Activated naive CD4-positive, alpha-beta T cell treated with anti-CD3 and anti-CD28 coated beads, Interleukin-2, amount 10 ng/mL, durations not matched to agents 7 days and 5 days (primary cell): ENCODE data around the gene BLNK.
A peak's percentile ranks its signal among the peaks of the same experiment; 100 is the strongest.

Experiments used
- CTCF ChIA-PET: fragments of 350-600 bp; sonication (Branson Sonifier 250); formaldehyde crosslinking; loops from one replicate; lab custom pipeline; 2021; ENCODE audit warnings: antibody characterized with exemption; lab: Charles Lee
- DNase-seq: peaks from one replicate; pipeline ENCODE4 v3.0.0-alpha.2; 2020
- H3K27ac Mint-ChIP-seq: one replicate; pipeline ENCODE4 v1.8.0; 2021; ENCODE audit warnings: mild to moderate bottlenecking, moderate library complexity, mixed read lengths
- H3K27me3 Mint-ChIP-seq: one replicate; pipeline ENCODE4 v1.8.0; 2021; ENCODE audit warnings: mild to moderate bottlenecking, mixed read lengths
- H3K36me3 Mint-ChIP-seq: one replicate; pipeline ENCODE4 v1.8.0; 2021; ENCODE audit warnings: mixed read lengths
- H3K4me1 Mint-ChIP-seq: one replicate; pipeline ENCODE4 v1.8.0; 2021; ENCODE audit warnings: mixed read lengths
- H3K4me3 Mint-ChIP-seq: one replicate; pipeline ENCODE4 v1.8.0; 2021; ENCODE audit warnings: mild to moderate bottlenecking, moderate library complexity, mixed read lengths
- H3K9me3 Mint-ChIP-seq: one replicate; pipeline ENCODE4 v1.8.0; 2021; ENCODE audit warnings: mixed read lengths

BLNK gene

DNA sequence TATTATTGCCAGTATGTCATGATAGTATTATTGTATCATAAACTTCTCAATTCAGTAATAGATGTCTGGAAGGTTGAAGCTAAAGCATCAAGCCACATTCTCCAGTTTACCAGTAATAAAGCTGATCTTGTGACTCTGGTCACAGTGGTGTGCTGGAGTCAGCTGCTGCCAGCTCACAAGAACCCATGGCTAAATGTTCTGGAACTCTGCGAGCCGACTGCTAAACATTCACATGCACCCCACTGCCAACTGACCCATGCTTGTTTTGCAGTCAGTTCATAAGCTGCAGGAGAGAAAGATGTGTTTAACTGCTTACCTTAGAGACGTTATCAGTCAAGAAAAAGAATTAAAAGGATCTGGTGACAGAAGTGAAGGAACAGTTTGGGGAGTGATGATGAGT is 27.0 kb upstream of the BLNK start:
- no peak for DNase-seq
- H3K27me3 Mint-ChIP-seq = peaks cover 3% of the 10 kb centered on the region
- no peaks in the 10 kb centered on the region for H3K36me3 Mint-ChIP-seq
- H3K4me1 Mint-ChIP-seq = peaks cover 22% of the 10 kb centered on the region
- H3K27ac Mint-ChIP-seq = no peak overlapping the region
- H3K9me3 Mint-ChIP-seq = no peaks in the 10 kb centered on the region
- CTCF ChIA-PET = interaction anchor here (2.9 kb wide), 1 partner anchor 69 kb away, joined by 11 read pairs; no protein-coding TSS in a partner anchor
- no peak overlapping the region for H3K4me3 Mint-ChIP-seq

DNA sequence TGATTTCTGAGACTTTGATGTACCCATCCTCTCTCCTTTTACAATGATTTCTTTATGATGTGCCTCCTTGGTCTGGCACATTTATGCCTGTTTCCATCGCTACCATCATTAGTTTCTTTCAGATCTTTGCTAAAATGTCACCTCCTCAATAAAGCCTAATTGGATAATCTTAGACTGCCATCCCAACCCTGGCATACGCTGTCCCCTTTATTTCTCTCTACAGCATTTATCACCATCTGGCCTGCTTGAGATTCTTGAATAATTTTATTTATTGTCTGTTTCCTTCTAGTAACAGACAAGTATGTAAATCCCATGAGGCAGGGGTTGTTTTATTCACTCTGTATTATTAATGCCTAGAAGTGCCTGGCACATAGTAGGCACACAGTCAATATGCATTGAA is 26.1 kb upstream of the BLNK start:
- DNase-seq = no peak
- H3K27ac Mint-ChIP-seq = no peak overlapping the region
- H3K4me3 Mint-ChIP-seq = no peak overlapping the region
- CTCF ChIA-PET = interaction anchor here (2.9 kb wide), 1 partner anchor 68 kb away, joined by 11 read pairs; no protein-coding TSS in a partner anchor
- no peaks in the 10 kb centered on the region for H3K36me3 Mint-ChIP-seq
- peaks cover 22% of the 10 kb centered on the region for H3K4me1 Mint-ChIP-seq
- H3K27me3 Mint-ChIP-seq = peaks cover 3% of the 10 kb centered on the region
- H3K9me3 Mint-ChIP-seq = no peaks in the 10 kb centered on the region

DNA sequence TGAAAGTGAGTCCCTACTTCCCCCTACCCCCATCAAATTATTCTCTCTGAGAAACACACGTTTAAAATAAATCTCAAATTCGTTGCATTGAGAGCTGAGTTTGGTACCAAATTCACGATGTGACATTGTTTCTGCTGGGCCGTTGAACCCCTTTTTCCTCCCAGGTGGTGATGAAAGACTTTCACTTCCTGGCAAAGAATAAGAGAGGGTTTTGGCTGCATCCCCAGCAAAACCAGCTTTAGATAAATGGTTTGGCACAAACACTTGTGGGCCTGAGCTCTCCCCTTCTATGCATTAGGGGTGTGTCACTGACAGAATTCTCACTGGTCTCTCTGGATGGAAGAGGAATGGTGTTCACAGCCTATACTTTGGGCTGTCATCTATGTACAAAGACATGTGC is 24.1 kb upstream of the BLNK start:
- no peak overlapping the region for H3K27ac Mint-ChIP-seq

DNA sequence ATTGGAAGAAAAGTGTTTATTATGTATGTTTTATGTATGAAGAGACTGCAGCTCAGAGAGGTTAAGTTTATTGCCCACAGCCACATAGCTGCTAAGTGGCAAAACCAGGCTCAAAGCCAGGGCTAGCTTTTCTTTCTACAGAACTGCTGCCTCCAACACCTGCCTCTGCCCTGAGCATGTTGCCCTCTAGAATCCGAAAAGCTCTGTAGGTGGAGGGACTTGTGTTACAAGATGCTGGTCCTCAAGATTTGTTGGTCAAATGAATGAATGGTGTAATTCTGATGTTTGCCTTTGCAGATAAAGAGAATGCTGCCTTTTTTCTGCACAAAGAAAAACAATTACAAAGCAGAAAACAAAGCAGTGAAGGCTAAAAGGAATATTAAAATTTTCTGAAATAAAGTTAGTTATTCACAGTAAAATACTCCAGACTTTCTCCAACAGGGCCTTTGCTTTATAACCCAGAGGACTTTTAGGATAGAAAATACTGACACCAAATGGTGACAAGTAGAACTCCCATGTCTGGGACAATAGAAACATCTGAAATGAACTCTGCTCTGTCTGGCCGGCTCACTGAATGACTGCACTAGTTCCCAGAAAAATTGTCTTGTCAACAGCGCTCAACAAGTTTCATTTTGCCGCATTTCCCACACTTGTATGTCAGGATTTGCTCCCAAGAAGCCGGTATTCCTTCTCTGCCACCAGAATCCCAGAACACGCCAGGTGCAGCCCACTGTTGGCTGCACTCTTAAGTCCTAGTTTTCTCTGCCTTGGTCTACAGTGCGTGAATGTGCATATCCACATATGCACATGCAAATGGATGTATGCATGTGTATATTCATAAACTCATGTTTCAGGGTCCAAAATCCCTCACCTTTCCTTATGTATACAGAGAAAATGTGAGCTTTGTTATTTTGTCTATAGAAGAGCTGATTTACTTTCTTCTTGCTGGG is 21.9 kb upstream of the BLNK start:
- Mint-ChIP-seq H3K9me3 (no peaks in the 10 kb centered on the region), H3K27ac (no peak overlapping the region), H3K4me1 (peaks cover 9% of the 10 kb centered on the region), H3K4me3 (no peak overlapping the region), H3K27me3 (peaks cover 3% of the 10 kb centered on the region), H3K36me3 (no peaks in the 10 kb centered on the region)
- DNase-seq = no peak
- CTCF ChIA-PET = interaction anchor here (0.6 to 7.5 kb wide), 9 partner anchors 11 to 599 kb away, joined by 3 to 135 read pairs (median 8); partner anchors contain the start of genes DNTT and TCTN3

More for the DNA sequence above, 24.1 kb upstream of the BLNK start:
- no peak overlapping the region for H3K4me3 Mint-ChIP-seq
- CTCF ChIA-PET = interaction anchor here (1.3 to 7.5 kb wide), 5 partner anchors 9 to 279 kb away, joined by 3 to 135 read pairs (median 13); partner anchors contain the start of gene DNTT
- peaks cover 22% of the 10 kb centered on the region for H3K4me1 Mint-ChIP-seq
- no peak for DNase-seq
- H3K36me3 Mint-ChIP-seq = no peaks in the 10 kb centered on the region
- peaks cover 3% of the 10 kb centered on the region for H3K27me3 Mint-ChIP-seq
- no peaks in the 10 kb centered on the region for H3K9me3 Mint-ChIP-seq

DNA sequence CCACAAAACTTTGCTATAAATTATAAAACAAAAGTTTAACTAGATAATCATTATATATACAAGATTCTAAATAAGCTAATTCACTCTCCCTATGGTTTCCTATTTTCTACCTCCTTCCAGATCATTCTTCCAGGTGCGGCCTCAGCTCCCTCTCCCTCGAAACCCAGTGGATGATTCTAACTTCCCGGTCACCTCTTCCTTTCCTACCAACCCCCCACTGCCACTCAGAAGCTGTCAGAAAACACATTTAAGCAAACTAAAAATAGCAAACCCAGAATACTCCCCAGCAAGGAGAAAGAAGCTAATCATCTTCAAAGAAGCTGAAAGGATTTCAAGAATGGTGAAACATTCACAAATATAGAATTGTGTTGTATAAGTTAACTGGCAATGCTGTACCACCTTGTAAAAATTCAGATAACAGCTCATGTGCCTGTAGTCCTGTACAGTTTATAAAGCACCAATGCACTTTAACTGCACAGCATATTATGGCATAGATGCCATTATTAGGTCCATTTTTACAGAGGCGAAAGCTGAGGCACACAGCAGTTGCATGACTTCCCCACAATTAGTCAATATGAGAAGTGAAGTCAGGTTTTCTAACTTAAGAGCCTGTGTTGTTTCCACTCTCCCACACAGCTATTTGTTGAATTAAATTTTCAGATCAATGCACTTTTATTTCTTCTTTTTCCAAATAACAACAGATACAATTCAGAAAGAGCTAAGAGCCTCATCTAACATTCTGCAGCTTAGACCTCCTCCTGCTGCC is 19.2 kb upstream of the BLNK start:
- DNase-seq = no peak
- Mint-ChIP-seq H3K4me1 (peaks cover 19% of the 10 kb centered on the region), H3K27me3 (peaks cover 3% of the 10 kb centered on the region), H3K36me3 (no peaks in the 10 kb centered on the region), H3K27ac (no peak overlapping the region), H3K4me3 (no peak overlapping the region), H3K9me3 (no peaks in the 10 kb centered on the region)
- CTCF ChIA-PET = interaction anchor here (1.0 to 7.5 kb wide), 5 partner anchors 56 to 596 kb away, joined by 3 to 135 read pairs (median 4); partner anchors contain the start of gene TCTN3

DNA sequence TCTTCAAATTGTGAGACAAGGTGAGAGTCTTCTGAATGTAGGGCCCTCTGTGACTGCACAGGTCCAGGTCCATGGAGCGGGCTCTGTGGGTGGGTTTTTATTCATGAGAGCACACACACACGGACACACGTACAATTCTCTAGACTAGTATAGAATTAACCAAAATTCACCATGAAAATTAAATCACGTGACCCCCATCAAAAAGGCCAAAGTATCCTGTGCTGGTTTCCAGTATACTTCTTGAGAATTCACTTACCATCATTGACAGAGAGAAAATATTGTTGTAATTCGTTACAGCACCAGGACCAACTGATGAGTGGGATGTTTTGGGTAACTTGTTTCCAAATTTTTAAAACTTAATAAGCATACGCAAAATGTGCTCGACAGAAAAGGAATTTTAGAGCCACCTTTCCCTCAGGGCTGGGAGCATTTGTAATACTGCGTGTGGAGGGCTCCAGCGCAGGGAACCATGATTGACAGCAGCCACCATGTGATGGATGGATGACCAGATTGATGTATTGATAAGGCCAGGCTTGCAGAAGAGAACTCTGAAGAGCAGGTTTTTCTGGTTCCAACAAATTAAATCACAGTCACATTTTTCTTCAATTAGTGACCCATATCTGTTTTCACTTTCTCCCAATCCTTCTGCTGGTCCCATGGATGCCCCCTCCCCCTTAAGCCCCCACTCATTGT is 18.0 kb upstream of the BLNK start:
- no peaks in the 10 kb centered on the region for H3K36me3 Mint-ChIP-seq
- H3K27ac Mint-ChIP-seq = no peak overlapping the region
- no peaks in the 10 kb centered on the region for H3K9me3 Mint-ChIP-seq
- no peak overlapping the region for H3K4me3 Mint-ChIP-seq
- H3K4me1 Mint-ChIP-seq = peaks cover 16% of the 10 kb centered on the region
- CTCF ChIA-PET = no interaction called here
- H3K27me3 Mint-ChIP-seq = peaks cover 3% of the 10 kb centered on the region
- DNase-seq = no peak

DNA sequence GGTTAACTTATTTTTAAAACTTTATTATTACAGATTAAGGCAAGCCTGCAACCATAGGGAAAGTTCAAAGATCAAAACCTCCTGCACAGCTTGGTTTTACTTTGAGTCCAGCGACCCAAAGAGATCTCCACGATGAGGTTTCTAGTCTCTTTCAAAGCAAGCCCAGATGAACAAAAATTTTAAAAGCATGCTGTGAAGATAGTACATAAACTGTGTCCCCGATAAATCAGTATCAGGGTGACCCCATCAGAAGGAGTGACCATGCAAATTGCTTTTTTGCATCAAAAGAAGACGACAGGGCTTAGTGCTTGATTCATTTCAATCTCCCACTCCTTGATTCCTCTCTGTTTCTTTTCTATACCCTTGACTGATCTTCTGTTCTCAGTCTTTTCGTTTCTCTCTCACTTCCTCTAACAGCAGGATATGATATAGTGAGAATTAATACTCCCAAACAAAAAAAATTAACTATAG is 16.8 kb upstream of the BLNK start:
- H3K27me3 Mint-ChIP-seq = no peaks in the 10 kb centered on the region
- no peaks in the 10 kb centered on the region for H3K36me3 Mint-ChIP-seq
- H3K27ac Mint-ChIP-seq = no peak overlapping the region
- no peaks in the 10 kb centered on the region for H3K9me3 Mint-ChIP-seq
- peaks cover 16% of the 10 kb centered on the region for H3K4me1 Mint-ChIP-seq
- CTCF ChIA-PET = interaction anchor here (0.6 to 2.2 kb wide), 4 partner anchors 58 to 595 kb away, joined by 3 to 13 read pairs (median 4); partner anchors contain the start of gene TCTN3
- DNase-seq = no peak
- no peak overlapping the region for H3K4me3 Mint-ChIP-seq

DNA sequence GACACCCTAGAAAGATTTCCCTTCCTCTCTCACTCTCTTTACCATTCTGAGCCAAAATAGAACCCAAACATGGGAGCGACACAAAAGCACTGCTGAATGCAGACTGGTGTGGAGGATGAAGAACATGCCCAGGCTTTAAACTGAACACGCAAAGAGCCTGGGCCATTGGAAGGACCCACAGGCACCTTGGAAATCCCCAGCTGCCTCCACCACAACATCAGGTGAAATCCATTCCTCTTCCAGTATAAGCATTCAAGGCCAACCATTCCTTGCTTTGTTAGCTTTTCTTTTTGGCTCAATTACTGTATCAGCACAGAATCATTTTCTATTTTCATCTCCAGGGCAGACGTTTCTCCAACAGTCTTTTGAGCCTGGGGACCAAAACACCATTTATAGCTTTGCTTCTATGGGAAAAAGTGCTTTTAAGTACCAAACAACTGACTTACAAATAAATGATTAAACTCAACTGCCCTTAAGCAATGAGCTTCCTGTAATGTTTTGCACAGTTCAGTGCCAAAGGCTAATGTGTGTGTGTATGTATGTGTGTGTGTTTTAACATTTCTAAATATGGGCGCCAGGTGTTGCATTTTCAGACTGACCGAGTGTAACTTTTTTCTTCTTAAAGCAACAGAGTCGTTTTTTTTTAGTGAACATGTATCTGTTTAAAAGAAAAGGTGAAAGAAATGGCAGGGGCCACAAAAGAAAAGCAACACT is 16.2 kb upstream of the BLNK start:
- Mint-ChIP-seq H3K4me3 (no peak overlapping the region), H3K36me3 (no peaks in the 10 kb centered on the region), H3K27ac (peak overlapping the region; percentile 25), H3K9me3 (no peaks in the 10 kb centered on the region), H3K27me3 (no peaks in the 10 kb centered on the region), H3K4me1 (peaks cover 16% of the 10 kb centered on the region)
- CTCF ChIA-PET = interaction anchor here (0.6 to 2.2 kb wide), 5 partner anchors 54 to 594 kb away, joined by 3 to 13 read pairs (median 5); partner anchors contain the start of gene TCTN3
- DNase-seq = no peak

DNA sequence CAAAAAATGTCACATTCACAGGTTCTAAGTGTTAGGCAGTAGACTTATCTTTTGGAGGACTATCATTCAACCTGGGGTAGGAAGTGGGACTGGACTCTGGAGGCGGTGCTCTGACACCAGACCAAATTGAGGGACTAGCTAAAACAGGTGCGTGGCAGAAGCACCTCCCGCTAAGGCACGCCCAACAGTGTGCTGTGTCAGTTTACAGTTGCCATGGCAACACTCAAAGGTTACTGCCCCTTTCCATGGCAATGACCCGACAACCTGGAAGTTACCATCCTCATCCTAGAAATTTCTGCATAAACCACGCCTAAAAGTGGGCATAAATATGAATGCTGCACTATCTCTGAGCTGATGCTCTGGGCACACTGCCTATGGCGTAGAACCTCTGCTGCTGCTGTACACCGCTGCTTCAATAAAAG is 14.0 kb upstream of the BLNK start:
- CTCF ChIA-PET = interaction anchor here (1.5 kb wide), 1 partner anchor 271 kb away, joined by 3 read pairs; no protein-coding TSS in a partner anchor
- peaks cover 16% of the 10 kb centered on the region for H3K4me1 Mint-ChIP-seq
- H3K36me3 Mint-ChIP-seq = no peaks in the 10 kb centered on the region
- no peak overlapping the region for H3K4me3 Mint-ChIP-seq
- H3K27ac Mint-ChIP-seq = no peak overlapping the region
- no peaks in the 10 kb centered on the region for H3K9me3 Mint-ChIP-seq
- no peaks in the 10 kb centered on the region for H3K27me3 Mint-ChIP-seq
- no peak for DNase-seq

DNA sequence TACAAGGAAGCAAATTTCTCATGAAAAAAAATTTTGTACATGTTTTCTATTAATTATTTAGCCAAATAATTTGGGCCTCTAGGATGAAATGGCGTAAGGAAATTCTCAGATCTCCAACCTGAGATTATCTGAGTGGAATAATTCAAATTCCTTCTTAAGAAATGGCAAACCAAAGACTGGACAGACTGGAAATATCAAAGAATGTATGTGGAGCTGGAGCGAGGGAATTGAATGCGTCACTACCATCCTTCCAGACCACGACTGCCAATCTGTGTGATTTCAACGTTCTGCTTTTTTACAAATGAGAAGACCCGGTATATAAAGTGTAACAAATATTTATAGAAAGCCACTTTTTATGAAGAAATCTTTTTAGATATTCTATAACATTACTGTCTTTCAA is 12.4 kb upstream of the BLNK start:
- no peak for DNase-seq
- Mint-ChIP-seq H3K27ac (no peak overlapping the region), H3K27me3 (no peaks in the 10 kb centered on the region), H3K9me3 (no peaks in the 10 kb centered on the region), H3K36me3 (no peaks in the 10 kb centered on the region), H3K4me1 (peaks cover 16% of the 10 kb centered on the region), H3K4me3 (no peak overlapping the region)
- CTCF ChIA-PET = interaction anchor here (1.3 kb wide), 1 partner anchor 54 kb away, joined by 3 read pairs; no protein-coding TSS in a partner anchor

DNA sequence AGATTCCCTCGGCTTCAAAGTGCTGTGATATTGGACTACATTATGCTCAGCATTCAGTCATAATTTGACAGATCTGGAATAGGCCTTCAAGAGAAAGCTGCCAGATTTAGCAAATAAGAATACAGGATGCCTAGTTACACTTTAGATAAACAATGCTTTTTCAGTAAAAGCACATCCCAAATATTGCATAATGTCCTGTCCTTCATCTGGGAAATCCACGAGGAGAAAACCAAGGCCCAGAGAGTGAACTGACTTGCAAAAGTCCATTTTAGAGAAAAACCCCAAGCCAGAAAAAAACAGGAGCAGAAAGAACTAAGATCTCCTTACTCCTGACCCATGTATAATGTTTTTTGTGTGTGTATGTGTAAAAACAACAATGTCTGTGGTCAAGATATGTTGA is 12.0 kb upstream of the BLNK start:
- H3K27me3 Mint-ChIP-seq = no peaks in the 10 kb centered on the region
- CTCF ChIA-PET = interaction anchor here (1.3 kb wide), 1 partner anchor 54 kb away, joined by 3 read pairs; no protein-coding TSS in a partner anchor
- H3K4me1 Mint-ChIP-seq = peaks cover 14% of the 10 kb centered on the region
- H3K4me3 Mint-ChIP-seq = no peak overlapping the region
- no peaks in the 10 kb centered on the region for H3K36me3 Mint-ChIP-seq
- H3K27ac Mint-ChIP-seq = no peak overlapping the region
- H3K9me3 Mint-ChIP-seq = no peaks in the 10 kb centered on the region
- DNase-seq = no peak

DNA sequence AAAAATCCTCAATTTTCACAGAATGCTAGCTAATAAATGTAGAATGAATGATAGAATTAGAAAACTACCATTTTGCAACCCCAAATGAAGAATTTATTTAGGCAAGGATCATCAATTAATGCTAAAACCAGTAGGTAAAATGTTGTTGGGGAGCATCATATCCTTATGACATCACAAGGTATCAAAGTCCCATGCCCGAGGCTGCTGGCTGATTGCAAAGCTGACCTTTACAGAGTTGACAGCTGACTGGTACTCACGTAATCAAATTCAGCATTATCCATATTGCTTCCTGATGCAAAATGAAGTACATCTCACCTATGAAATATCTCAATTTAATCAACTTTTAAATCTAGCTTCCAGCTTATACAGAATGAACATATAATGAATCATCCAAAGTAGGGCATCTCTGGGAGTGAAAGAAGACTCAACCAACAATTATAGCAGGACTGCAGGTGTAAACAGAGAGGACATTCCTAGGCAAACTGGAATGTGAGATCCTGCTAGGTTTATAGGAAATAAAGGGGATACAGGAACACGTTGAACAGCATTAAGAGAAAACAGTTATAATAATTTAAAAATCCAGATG is 10.2 kb upstream of the BLNK start:
- Mint-ChIP-seq H3K4me1 (no peaks in the 10 kb centered on the region), H3K36me3 (no peaks in the 10 kb centered on the region), H3K9me3 (no peaks in the 10 kb centered on the region), H3K4me3 (no peak overlapping the region), H3K27me3 (no peaks in the 10 kb centered on the region), H3K27ac (no peak overlapping the region)
- CTCF ChIA-PET = no interaction called here
- DNase-seq = no peak

DNA sequence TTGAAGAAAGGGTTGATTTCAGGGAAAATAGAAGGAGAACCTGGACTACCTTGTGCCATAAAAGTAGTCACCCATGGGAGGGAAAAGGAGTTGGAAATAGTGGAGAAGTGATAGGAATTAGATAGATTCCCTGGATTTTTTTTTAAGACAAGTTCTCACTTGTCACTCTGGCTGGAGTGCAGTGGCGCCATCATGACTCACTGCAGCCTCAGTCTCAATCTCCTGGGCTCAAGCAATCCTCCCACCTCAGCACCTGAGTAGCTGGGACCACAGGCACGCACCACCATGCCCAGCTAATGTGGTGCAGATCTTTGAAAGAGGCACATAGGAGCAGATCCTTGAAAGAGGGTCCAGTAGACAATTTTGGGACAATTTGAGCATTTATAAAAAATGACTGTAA is 9.5 kb upstream of the BLNK start:
- Mint-ChIP-seq H3K4me3 (no peak overlapping the region), H3K36me3 (no peaks in the 10 kb centered on the region), H3K27me3 (no peaks in the 10 kb centered on the region), H3K4me1 (no peaks in the 10 kb centered on the region), H3K27ac (no peak overlapping the region), H3K9me3 (no peaks in the 10 kb centered on the region)
- no peak for DNase-seq
- CTCF ChIA-PET = no interaction called here
